NCI-H774 (cell line): ENCODE results near the gene NAA80.

Experiments
- DNase-seq: peaks from one replicate; lab custom pipeline; 2025; lab: John Stamatoyannopoulos, UW

NAA80 gene

DNA sequence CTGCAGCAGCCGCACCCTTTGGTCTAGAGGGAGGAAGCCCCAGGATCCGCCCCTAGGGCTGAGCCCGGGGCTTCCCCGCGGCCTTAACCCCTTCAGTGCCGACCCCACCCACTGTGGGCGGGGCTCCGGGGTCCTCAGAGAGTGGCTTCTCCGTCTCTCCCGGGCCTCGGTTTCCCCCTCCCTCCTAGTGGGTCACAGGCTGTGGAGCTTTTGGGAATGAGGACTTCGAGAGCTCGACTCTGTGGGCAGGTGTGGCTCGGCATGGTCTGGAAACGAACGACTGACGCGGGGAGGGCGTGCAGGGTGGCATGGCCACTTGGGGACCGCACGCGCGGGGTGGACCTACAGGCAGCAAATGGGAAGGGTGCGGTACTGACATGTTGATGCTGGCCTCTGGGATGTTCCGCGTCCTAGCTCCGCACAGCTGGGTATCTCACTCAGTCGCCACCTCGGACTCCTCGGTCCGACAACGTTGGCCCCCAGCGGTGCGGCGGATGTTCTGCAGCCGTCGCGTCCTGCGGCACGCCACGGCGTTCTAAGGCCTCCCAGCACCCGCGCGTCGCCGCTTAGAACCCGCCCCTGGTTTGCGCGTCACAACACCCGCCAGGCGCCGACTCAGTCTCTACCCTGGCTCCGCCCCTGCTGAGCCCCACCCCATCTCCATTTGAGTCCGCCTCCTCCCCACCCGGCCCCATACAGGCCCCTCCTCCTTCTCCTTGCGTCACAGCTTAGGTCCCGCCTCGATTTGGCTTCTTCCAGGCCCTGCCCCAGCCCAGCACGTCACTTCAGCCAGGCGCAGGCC, at the start of gene NAA80, which contains the start of gene HYAL3:
Gene NAA80, minus strand, starts transcription at position 570 of the 802 bp plus-strand sequence. CDS start 1,942 bp downstream, outside the sequence.
Gene HYAL3, minus strand, starts transcription at position 570 of the 802 bp plus-strand sequence. CDS start 3,803 bp downstream, outside the sequence.
- peak; percentile 84 for DNase-seq

GRCh38 chr3:50347187-50347813, 48.1 kb upstream of the NAA80 start:
- peak; percentile 36 for DNase-seq

- no peak for DNase-seq
Observed at GRCh38 chr3:50345586-50346234, 46.5 kb upstream of the NAA80 start, which contains the start of gene ZMYND10. TSS of gene ZMYND10 (minus strand) at chr3:50345732. CDS start at chr3:50345579, 153 bp downstream.

DNA sequence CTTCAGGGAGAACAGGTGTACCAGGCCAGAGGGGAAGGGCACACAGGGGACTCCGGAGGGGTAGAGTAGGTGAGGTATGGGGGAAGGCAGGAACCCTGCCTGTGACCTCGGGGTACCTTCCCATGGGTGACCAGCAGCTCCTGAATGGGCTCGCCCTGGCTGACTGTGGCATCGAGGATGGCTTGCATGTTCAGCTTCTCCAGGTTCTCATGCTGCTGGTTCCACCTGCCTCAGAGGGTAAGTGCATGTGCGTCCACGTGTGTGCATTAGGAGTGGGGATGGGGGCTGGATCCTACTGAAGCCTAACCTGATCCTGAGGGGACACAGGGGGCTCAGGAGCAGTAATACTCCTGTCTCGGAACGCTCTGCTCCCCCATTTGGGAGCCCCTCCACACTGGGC, 45.8 kb upstream of the NAA80 start:
- no peak for DNase-seq

GRCh38 chr3:50342813-50343633, 43.8 kb upstream of the NAA80 start:
- DNase-seq = no peak

DNA sequence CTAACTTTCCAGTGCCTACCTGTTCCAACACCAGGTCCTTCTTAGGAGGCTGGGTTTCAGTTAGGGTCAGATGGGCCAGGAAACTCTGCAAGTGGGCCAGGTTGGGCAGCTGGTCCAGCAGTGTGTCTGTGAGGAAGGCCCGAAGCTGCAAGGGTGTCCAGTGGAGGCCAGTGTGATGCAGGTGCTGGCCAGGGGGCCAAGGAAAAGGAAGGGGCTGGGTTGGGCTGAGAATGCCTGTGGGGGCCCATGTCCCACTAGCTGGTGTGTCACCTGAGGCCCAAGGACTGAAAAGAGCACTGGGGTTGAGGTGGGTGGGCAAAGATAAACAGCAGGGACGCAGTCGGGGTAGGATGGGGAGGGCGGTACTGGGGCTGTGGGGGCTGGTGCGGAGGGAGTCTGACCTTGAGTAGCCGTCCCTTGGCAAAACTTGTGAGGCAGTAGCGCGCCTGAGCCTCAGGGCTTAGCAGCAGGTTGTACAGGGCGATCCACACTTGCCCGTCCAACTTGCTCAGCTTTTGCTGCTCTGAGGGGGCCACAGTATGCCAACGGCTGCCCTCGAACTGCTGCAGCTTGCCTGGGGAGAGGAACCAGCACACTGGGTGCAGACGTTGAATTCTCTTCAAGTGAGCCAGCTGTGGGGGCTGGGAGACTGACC, 42.9 kb upstream of the NAA80 start:
- no peak for DNase-seq

DNA sequence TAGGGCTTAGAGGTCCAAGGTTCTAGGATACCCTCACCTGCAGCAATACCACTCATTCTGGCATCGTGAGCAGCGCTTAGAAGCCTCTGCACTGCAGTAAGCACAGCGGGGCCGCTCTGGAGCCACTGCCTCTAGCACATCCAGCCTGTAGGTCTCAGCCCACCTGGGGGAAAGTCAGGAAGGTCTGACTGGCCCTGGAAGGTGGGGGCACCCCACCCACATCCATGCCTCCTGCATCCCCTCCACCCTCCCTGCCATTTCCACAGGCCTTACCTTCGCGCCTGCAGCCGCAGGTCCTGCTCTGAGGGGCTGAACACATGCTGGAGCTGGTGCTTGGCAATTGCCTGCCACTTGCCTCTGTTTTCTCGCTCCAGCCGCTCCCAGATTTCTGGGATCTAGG, 42.3 kb upstream of the NAA80 start:
- DNase-seq = no peak

GRCh38 chr3:50340448-50341329, 41.5 kb upstream of the NAA80 start, which contains the start of gene RASSF1:
TSS of gene RASSF1 (minus strand) at chr3:50340836. CDS start at chr3:50340805, 31 bp downstream.
- no peak for DNase-seq

DNA sequence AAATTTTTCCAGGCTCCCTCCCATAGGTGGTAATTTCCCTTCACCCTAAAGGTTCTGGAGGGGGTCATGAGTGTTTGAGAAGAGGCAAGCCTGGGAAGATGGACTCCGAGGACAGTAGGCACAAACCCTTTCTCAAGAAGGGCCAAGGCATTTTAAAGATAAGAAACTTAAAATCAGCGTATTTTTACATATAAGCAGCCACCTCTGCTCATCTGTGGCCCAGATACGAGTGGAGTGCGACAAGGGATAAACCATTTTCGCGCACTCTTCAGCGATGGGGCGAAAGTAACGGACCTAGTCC, 40.9 kb upstream of the NAA80 start:
- no peak for DNase-seq

DNA sequence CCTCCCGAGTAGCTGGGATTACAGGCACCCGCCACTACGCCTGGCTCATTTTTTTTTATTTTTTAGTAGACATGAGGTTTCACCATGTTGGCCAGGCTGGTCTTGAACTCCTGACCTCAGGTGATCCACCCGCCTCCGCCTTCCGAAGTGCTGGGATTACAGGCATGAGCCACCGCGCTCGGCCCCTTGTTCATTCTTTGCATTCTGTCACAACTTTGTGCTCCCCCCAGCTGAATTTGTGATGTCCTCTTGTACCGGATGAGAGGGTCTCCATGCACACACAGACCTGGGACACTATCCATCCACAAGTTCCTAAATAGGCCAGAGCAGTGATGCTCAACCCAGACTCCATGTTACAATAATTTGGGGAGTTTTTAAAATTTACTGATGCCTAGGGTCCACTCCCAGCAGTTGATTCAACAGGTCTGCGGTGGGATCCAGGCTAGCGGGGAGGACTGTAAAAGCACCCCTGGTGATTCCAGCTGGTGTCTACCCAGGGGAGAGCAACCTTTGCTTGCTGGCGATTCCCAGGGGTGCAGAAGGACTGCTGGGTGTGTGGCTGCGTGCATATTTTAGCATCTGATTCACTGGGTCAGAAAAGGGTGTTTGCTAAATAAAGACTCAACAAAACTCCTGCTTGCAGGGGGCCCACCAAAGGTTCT, 40.4 kb upstream of the NAA80 start:
- DNase-seq = no peak

DNA sequence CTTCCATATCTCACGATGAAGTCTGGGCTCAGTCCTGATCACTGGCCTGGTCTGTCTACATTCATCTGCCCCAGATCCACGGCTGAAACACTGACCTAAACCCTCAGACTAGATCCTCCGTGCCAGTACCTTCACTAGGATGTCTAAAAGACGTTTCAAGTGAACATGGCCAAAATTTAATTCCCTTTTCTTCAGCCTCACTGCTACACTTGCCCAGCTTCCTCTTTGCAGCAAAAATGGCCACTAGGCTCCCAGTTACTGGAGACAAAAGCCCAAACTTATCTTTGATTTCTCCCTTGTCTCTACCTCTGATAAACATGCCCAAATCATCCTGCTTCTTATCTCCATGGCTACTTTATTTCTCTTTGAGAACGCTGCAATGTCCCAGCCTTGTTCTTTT, 39.8 kb upstream of the NAA80 start:
- DNase-seq = no peak

DNA sequence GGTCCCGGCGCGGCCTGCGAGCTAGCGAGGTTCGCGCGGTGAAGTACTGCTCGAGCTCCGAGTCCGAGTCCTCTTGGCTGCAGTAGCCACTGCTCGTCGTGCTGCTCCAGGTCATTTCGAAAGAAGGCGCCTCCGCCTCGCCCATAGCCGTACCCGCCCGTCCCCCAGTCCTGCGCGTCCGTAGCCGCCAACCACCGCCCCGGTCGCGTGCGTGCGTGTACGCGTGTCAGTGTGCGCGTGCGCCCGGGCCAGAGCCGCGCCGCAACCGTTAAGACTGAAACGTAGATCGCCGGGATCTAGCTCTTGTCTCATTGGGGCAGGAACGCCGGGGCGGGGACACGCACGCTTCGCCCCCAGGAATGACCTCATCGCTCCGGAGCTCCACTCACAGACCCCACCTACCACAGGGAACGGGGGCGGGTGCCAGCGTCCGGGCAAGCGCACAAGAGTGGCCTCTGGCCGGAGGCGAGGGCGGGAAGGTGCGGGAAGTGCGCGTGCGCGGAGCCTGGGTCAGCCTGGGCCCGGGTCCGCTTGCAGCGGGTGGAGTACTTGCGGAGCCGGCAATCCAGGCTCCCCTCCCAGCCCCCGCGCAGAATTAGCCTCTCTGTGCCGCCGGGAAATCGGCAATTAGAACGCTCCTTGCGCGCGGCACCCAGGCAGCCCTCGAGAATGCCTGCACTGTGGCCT, 38.1 kb upstream of the NAA80 start:
- peak; percentile 88 for DNase-seq

DNA sequence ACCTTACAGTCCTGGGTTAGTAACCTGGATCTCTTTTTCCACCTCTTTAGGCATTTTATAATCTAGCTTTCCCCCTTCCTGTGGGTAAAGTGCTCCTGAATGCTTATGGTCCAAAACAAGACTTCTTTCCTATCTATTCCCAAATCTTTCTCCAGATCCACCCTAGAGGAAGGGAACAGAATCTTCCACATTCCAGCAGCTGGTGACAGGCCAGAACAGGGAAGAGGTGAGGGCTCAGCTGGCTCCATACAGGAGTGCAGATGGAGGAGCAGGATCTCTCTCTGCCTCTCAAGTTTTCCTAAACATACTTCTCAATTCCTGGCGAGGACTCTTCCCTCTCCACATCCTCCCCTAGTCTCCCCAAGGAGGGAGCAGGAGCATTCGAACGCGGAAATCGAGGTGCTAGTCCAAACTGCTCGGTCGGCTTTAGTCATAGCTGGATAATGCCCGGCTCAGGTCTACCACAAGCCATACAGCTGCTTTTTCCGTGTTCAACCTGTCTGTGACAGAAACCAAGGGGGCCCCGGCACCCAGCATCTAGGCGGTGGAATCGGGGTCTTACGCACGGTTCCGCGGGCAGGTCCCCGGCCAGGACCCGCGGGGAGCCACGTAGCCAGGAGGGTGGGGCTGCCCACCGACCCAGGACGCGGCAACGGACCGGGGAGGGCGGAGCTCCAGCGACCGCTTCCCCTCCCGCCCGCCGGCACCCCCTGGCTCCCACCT, 37.4 kb upstream of the NAA80 start:
- DNase-seq = no peak

GRCh38 chr3:50334339-50335075, 35.3 kb upstream of the NAA80 start:
- no peak for DNase-seq

DNA sequence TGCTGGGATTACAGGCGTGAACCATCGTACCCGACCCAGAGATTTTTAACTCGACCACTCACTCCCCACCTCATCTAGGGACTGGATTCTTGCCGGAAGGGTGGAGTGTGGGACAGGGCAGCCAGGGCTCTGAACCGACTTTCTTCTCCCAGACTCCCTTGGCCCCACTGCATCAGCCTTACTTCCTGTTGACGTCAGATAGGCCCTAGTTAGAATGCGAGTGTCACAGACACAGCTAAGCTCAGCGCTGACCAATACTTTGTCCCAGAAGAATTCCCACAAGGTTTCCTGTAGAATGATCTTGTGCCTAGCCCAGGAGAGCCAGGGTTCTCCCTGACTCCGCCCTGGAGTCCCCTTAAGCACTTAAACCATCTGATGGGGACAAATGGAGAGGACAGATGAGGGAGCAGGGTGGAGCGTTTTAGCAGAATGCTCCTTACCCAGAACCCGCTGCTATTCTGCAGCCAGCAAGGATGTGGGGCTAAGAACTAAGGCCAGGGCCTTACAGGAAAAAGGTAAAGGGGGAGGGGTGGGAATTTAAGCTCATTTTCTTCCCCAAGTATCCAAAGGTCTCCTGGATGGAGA, 34.6 kb upstream of the NAA80 start:
- no peak for DNase-seq

DNA sequence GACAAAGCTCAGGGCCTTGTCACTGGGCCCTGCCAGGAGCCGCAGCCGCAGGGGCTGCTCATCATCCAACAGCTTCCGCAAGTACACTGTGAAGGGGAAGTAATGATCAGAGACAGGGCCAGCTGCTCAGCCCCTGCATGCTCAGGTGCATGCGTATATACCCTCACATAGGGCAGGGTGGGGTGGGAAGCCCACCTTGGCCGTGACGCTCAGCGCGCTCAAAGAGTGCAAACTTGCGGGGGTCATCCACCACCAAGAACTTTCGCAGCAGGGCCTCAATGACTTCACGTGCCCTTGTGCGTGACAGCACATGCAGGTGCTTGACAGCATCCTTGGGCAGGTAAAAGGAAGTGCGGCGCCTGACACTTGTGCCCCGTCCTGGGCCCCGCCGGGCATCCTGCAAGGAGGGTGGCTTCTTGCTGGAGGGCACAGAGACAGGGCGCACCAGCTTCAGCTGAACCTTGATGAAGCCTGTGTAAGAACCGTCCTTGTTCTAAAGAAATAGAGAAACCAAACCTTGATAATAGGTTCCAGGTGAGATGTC, 32.2 kb upstream of the NAA80 start:
- no peak for DNase-seq

GRCh38 chr3:50330330-50330729, 31.1 kb upstream of the NAA80 start:
- no peak for DNase-seq
